Measurements from ENCODE around the gene PIP5K1C. TPM values are rescaled to one million over a fixed set of nuclear protein-coding genes. Genes with fewer than 3 reads are reported as not detected.

PIP5K1C gene
- polyA plus RNA-seq, 1 donor (not counting 4 experiments of a cell fraction or from before 2014, with no cell fraction given) = 3.6 TPM

DNA sequence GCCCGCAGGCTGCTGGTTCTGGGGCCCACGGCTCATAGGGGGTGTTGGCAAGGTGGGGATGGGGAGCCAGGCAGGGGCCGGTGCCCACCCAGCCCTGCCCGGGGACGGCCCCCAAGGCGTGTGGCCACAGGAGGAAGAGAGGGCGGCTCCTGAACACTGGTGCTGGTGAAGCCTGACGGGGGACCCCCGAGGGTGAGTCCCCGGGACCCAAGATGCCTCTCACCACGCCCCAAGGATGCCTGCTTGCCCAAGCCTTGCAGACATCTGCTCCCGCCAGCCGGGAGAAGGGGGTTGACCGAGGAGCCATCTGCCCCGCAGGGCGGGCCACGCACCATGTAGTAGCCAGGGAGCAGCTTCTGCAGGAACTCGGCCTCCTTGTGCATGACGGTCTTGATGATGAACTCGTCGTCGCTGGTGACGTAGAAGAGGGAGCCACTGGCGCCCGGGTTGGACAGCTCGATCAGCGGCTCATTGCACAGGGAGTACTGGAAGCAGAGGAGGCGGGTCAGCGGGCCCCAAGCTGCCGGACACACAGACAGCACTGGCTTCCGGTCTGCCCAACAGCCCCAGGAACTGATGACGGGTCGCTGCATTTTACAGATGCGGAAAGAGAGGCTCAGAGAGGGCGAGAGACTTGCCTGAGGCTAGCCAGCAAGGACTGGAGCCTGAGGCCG lies 44.1 kb downstream of the PIP5K1C start:
- no peaks in the 10 kb centered on the region for H3K79me2 ChIP-seq (ENCODE audit: control insufficient read depth, insufficient read depth, low read length)
- peaks cover 2% of the 10 kb centered on the region for H3K4me1 ChIP-seq (ENCODE audit: control insufficient read depth, extremely low read depth, insufficient read depth, low read length)
- H3K27me3 ChIP-seq (ENCODE audit: control insufficient read depth, extremely low read depth, insufficient read depth, low read length) = no peaks in the 10 kb centered on the region
- TF ChIP-seq, protein P1, sequence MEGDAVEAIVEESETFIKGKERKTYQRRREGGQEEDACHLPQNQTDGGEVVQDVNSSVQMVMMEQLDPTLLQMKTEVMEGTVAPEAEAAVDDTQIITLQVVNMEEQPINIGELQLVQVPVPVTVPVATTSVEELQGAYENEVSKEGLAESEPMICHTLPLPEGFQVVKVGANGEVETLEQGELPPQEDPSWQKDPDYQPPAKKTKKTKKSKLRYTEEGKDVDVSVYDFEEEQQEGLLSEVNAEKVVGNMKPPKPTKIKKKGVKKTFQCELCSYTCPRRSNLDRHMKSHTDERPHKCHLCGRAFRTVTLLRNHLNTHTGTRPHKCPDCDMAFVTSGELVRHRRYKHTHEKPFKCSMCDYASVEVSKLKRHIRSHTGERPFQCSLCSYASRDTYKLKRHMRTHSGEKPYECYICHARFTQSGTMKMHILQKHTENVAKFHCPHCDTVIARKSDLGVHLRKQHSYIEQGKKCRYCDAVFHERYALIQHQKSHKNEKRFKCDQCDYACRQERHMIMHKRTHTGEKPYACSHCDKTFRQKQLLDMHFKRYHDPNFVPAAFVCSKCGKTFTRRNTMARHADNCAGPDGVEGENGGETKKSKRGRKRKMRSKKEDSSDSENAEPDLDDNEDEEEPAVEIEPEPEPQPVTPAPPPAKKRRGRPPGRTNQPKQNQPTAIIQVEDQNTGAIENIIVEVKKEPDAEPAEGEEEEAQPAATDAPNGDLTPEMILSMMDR (optimal IDR thresholded peaks at IDR 0.05 in 1 of 3, IDR thresholded peaks at IDR 0.05 in 1 of 3, conservative IDR thresholded peaks at IDR 0.05 in 1 of 3; ENCODE audit: extremely low read depth in 1 of 3, insufficient read depth in 2 of 3, low read length in 3 of 3) = no peak
- TF ChIP-seq EZH2 (IDR thresholded peaks at IDR 0.05; ENCODE audit: low read length) = no peak
- no peak overlapping the region for H3K4me3 ChIP-seq (ENCODE audit: control insufficient read depth in 2 of 3, extremely low read depth in 1 of 3, insufficient read depth in 2 of 3, low read depth in 1 of 3, low read length in 3 of 3)
- dilution Hi-C loops (cut with MboI; ENCODE audit: extremely low pct_ligation_motif_present, low sequenced_read_pairs) = no loop called here
- DNase-seq (ENCODE audit: low read depth, low spot score) = no peak
- H3K27ac ChIP-seq (ENCODE audit: control insufficient read depth, insufficient read depth, low read length) = no peak overlapping the region
- H3K9me3 ChIP-seq (ENCODE audit: control insufficient read depth, low read depth, low read length) = no peaks in the 10 kb centered on the region
- no peaks in the 10 kb centered on the region for H3K9me1 ChIP-seq (ENCODE audit: control insufficient read depth, extremely low read depth, insufficient read depth, low read length)
- H3K9ac ChIP-seq (ENCODE audit: control insufficient read depth, extremely low read depth, insufficient read depth, low read length) = no peak overlapping the region
- no peak for FAIRE-seq
- no peak overlapping the region for H3K4me2 ChIP-seq (ENCODE audit: control insufficient read depth, extremely low read depth, insufficient read depth, low read depth, low read length)
- H2AFZ ChIP-seq (ENCODE audit: control insufficient read depth, low read length) = no peak overlapping the region
- peaks cover 0 to 27% of the 10 kb centered on the region in 2 experiments for H3K36me3 ChIP-seq (ENCODE audit: control insufficient read depth in 2 of 2, extremely low read depth in 1 of 2, insufficient read depth in 2 of 2, low read length in 2 of 2)
- H4K20me1 ChIP-seq (ENCODE audit: control insufficient read depth, extremely low read depth, insufficient read depth, low read length) = no peaks in the 10 kb centered on the region

- no peak overlapping the region for H3K4me3 ChIP-seq (ENCODE audit: control insufficient read depth in 2 of 3, extremely low read depth in 1 of 3, insufficient read depth in 2 of 3, low read depth in 1 of 3, low read length in 3 of 3)
- H4K20me1 ChIP-seq (ENCODE audit: control insufficient read depth, extremely low read depth, insufficient read depth, low read length) = no peaks in the 10 kb centered on the region
- H2AFZ ChIP-seq (ENCODE audit: control insufficient read depth, low read length) = no peak overlapping the region
- H3K9me1 ChIP-seq (ENCODE audit: control insufficient read depth, extremely low read depth, insufficient read depth, low read length) = no peaks in the 10 kb centered on the region
- dilution Hi-C loops (cut with MboI; ENCODE audit: extremely low pct_ligation_motif_present, low sequenced_read_pairs) = no loop called here
- no peak for FAIRE-seq
- H3K36me3 ChIP-seq (ENCODE audit: control insufficient read depth in 2 of 2, extremely low read depth in 1 of 2, insufficient read depth in 2 of 2, low read length in 2 of 2) = peaks cover 0 to 27% of the 10 kb centered on the region in 2 experiments
- peak overlapping the region; percentile 42 for H3K27ac ChIP-seq (ENCODE audit: control insufficient read depth, insufficient read depth, low read length)
- no peaks in the 10 kb centered on the region for H3K9me3 ChIP-seq (ENCODE audit: control insufficient read depth, low read depth, low read length)
- H3K79me2 ChIP-seq (ENCODE audit: control insufficient read depth, insufficient read depth, low read length) = no peaks in the 10 kb centered on the region
- H3K4me1 ChIP-seq (ENCODE audit: control insufficient read depth, extremely low read depth, insufficient read depth, low read length) = peaks cover 2% of the 10 kb centered on the region
- H3K9ac ChIP-seq (ENCODE audit: control insufficient read depth, extremely low read depth, insufficient read depth, low read length) = peak overlapping the region; percentile 55
- H3K27me3 ChIP-seq (ENCODE audit: control insufficient read depth, extremely low read depth, insufficient read depth, low read length) = no peaks in the 10 kb centered on the region
- no peak overlapping the region for H3K4me2 ChIP-seq (ENCODE audit: control insufficient read depth, extremely low read depth, insufficient read depth, low read depth, low read length)
- peak; percentile 36 for DNase-seq (ENCODE audit: low read depth, low spot score)
- TF ChIP-seq EZH2 (IDR thresholded peaks at IDR 0.05; ENCODE audit: low read length) = no peak
- TF ChIP-seq, protein P1 (optimal IDR thresholded peaks at IDR 0.05 in 1 of 3, IDR thresholded peaks at IDR 0.05 in 1 of 3, conservative IDR thresholded peaks at IDR 0.05 in 1 of 3; ENCODE audit: extremely low read depth in 1 of 3, insufficient read depth in 2 of 3, low read length in 3 of 3) = no peak
These were observed 44.7 kb downstream of the PIP5K1C start for GRCh38 chr19:3655402-3656072.

All from keratinocyte (primary cell).